Tibial nerve (tissue), 4 donors: ENCODE results near the gene MAP4K1. TPM values are rescaled to one million over a fixed set of nuclear protein-coding genes. Genes with fewer than 3 reads are reported as not detected.
A peak's percentile ranks its signal among the peaks of the same experiment; 100 is the strongest.

Experiments
- DNase-seq, 2 donors: peaks; one replicate each; pipeline ENCODE4 v3.0.0-alpha.2; 2019; ENCODE audit warnings: low spot score in 2 of 2
- H3K27ac ChIP-seq, 4 donors: fragments of 200-600 bp; sonication (generic) in 3 of 4; one replicate each; pipeline ENCODE4 v1.5.1; 2017 to 2019; ENCODE audit warnings: mild to moderate bottlenecking in 1 of 4
- H3K27me3 ChIP-seq, 2 donors: fragments of 200-600 bp; sonication (generic) in 1 of 2; one replicate each; pipeline versions ENCODE4 v1.5.1 to v1.6.0; 2017 to 2019
- H3K36me3 ChIP-seq, 3 donors: fragments of 200-600 bp; sonication (generic); one replicate each; pipeline ENCODE4 v1.5.1; 2018 to 2019
- H3K4me1 ChIP-seq, 4 donors: fragments of 200-600 bp; sonication (generic) in 3 of 4; one replicate each; pipeline ENCODE4 v1.5.1; 2017 to 2019
- H3K4me3 ChIP-seq, 4 donors: fragments of 200-600 bp; sonication (generic) in 3 of 4; one replicate each; pipeline ENCODE4 v1.5.1; 2017 to 2019; ENCODE audit warnings: mild to moderate bottlenecking in 1 of 4, moderate library complexity in 1 of 4
- H3K9me3 ChIP-seq, 4 donors: fragments of 200-600 bp; sonication (generic) in 3 of 4; one replicate each; pipeline ENCODE4 v1.5.1; 2017 to 2019
- EP300 ChIP-seq, 2 donors: sonication (generic); formaldehyde crosslinking; IDR thresholded peaks; one replicate each; pipeline ENCODE4 v1.6.1; 2017; ENCODE audit warnings: antibody characterized with exemption in 2 of 2, mild to moderate bottlenecking in 1 of 2
- POLR2A ChIP-seq, 2 donors: fragments of 450-650 bp; IDR thresholded peaks; one replicate each; pipeline ENCODE4 v1.6.1; 2017; ENCODE audit warnings: antibody characterized with exemption in 2 of 2, mild to moderate bottlenecking in 2 of 2, moderate library complexity in 2 of 2
- WGBS, 2 donors: methylation state at CpG; one replicate each; pipeline ENCODE4 v1.1.5; 2018; 5-methylcytosine and 5-hydroxymethylcytosine counted together
- total RNA-seq, 4 donors: library from RNA; depleted of rRNA; stranded (reverse); fragments of >200 nt; gene quantifications; one replicate each; pipeline ENCODE4 v1.1.0, GENCODE V29; 2016
- TF ChIP-seq, protein P1 (sequence below), 5 experiments: fragments of 200-600 bp in 3 of 5; fragments of 450-650 bp in 2 of 5; sonication (generic) in 3 of 5; IDR thresholded peaks; one replicate each; pipeline ENCODE4 v1.5.1; 2016 to 2019; ENCODE audit warnings: antibody characterized with exemption in 5 of 5, mild to moderate bottlenecking in 3 of 5, moderate library complexity in 2 of 5

MAP4K1 gene
- total RNA-seq, 4 donors from 2014 or later = 2.5 to 10.0 (median 8.8) TPM

DNA sequence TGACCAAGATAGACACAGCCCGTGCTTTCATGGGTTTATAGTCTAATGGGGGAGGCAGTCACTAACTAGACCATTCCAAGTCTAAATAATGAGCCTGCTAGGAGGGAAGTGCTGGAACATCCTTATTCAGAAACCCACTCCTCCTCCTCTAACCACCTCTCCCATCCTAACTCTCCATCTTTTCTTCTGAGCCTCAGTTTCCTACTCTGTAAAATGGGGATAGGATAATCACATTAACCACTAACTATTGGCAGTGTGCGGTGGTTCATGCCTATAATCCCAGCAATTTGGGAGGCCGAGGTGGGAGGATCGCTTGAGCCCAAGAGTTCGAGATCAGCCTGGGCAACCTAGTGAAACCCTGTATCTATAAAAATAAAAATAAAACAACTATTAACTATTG, 68.7 kb downstream of the MAP4K1 start:
- peaks cover 0 to 4% (median 0%) of the 10 kb centered on the region in 4 donors for H3K4me1 ChIP-seq
- H3K27ac ChIP-seq = no peak overlapping the region
- no peak overlapping the region for H3K4me3 ChIP-seq
- H3K36me3 ChIP-seq = peaks cover 0 to 21% (median 0%) of the 10 kb centered on the region in 3 donors
- 88 to 91% methylated on average over 5 of the region's 5 CpGs for WGBS, 2 donors
- H3K9me3 ChIP-seq = no peaks in the 10 kb centered on the region
- H3K27me3 ChIP-seq = peaks cover 0 to 3% of the 10 kb centered on the region in 2 donors
- no peak for TF ChIP-seq EP300 (IDR thresholded peaks at IDR 0.05)
- TF ChIP-seq, protein P1, sequence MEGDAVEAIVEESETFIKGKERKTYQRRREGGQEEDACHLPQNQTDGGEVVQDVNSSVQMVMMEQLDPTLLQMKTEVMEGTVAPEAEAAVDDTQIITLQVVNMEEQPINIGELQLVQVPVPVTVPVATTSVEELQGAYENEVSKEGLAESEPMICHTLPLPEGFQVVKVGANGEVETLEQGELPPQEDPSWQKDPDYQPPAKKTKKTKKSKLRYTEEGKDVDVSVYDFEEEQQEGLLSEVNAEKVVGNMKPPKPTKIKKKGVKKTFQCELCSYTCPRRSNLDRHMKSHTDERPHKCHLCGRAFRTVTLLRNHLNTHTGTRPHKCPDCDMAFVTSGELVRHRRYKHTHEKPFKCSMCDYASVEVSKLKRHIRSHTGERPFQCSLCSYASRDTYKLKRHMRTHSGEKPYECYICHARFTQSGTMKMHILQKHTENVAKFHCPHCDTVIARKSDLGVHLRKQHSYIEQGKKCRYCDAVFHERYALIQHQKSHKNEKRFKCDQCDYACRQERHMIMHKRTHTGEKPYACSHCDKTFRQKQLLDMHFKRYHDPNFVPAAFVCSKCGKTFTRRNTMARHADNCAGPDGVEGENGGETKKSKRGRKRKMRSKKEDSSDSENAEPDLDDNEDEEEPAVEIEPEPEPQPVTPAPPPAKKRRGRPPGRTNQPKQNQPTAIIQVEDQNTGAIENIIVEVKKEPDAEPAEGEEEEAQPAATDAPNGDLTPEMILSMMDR (IDR thresholded peaks at IDR 0.05) = no peak
- no peak for TF ChIP-seq POLR2A (IDR thresholded peaks at IDR 0.05)
- no peak for DNase-seq

- TF ChIP-seq, protein P1 (IDR thresholded peaks at IDR 0.05) = no peak
Observed at GRCh38 chr19:38547421-38547820, 70.3 kb downstream of the MAP4K1 start.

GRCh38 chr19:38545596-38545995, 72.2 kb downstream of the MAP4K1 start:
- DNase-seq = no peak
- Histone ChIP-seq H3K36me3 (peaks cover 0 to 11% (median 0%) of the 10 kb centered on the region in 3 donors), H3K27ac (no peak overlapping the region), H3K4me3 (no peak overlapping the region), H3K9me3 (no peaks in the 10 kb centered on the region), H3K27me3 (no peaks in the 10 kb centered on the region), H3K4me1 (peaks cover 0 to 4% (median 0%) of the 10 kb centered on the region in 4 donors)
- 88 to 90% methylated on average over 8 of the region's 8 CpGs for WGBS, 2 donors
- TF ChIP-seq POLR2A (IDR thresholded peaks at IDR 0.05) (no peak), EP300 (IDR thresholded peaks at IDR 0.05) (no peak)
- TF ChIP-seq, protein P1 (IDR thresholded peaks at IDR 0.05) = no peak

More at GRCh38 chr19:38547421-38547820, 70.3 kb downstream of the MAP4K1 start:
- no peaks in the 10 kb centered on the region for H3K9me3 ChIP-seq
- 92 to 96% methylated on average over 5 of the region's 5 CpGs for WGBS, 2 donors
- H3K27ac ChIP-seq = no peak overlapping the region
- H3K36me3 ChIP-seq = peaks cover 0 to 21% (median 0%) of the 10 kb centered on the region in 3 donors
- peaks cover 0 to 3% of the 10 kb centered on the region in 2 donors for H3K27me3 ChIP-seq
- peaks cover 0 to 4% (median 0%) of the 10 kb centered on the region in 4 donors for H3K4me1 ChIP-seq
- DNase-seq = no peak
- H3K4me3 ChIP-seq = no peak overlapping the region

GRCh38 chr19:38544569-38545315, 73.0 kb downstream of the MAP4K1 start:
- no peaks in the 10 kb centered on the region for H3K9me3 ChIP-seq
- DNase-seq = no peak
- no peak overlapping the region for H3K4me3 ChIP-seq
- no peak overlapping the region for H3K27ac ChIP-seq
- no peaks in the 10 kb centered on the region for H3K27me3 ChIP-seq
- TF ChIP-seq EP300 (IDR thresholded peaks at IDR 0.05) = no peak
- TF ChIP-seq, protein P1 (IDR thresholded peaks at IDR 0.05) = peak in 2 of 5 experiments; percentile 57 to 72
- 36 to 44% methylated on average over 6 of the region's 6 CpGs for WGBS, 2 donors
- peaks cover 0 to 11% (median 0%) of the 10 kb centered on the region in 3 donors for H3K36me3 ChIP-seq
- H3K4me1 ChIP-seq = peaks cover 0 to 4% (median 0%) of the 10 kb centered on the region in 4 donors

GRCh38 chr19:38543807-38544568, 73.8 kb downstream of the MAP4K1 start:
- TF ChIP-seq, protein P1 (IDR thresholded peaks at IDR 0.05) = peak in 3 of 5 experiments; percentile 45 to 76 (median 46)
- TF ChIP-seq EP300 (IDR thresholded peaks at IDR 0.05) (no peak), POLR2A (IDR thresholded peaks at IDR 0.05) (no peak)
- H3K27ac ChIP-seq = peak overlapping the region in 2 of 4 donors; percentile 14 to 18
- peaks cover 0 to 11% (median 0%) of the 10 kb centered on the region in 3 donors for H3K36me3 ChIP-seq
- H3K9me3 ChIP-seq = no peaks in the 10 kb centered on the region
- H3K27me3 ChIP-seq = no peaks in the 10 kb centered on the region
- peaks cover 0 to 5% (median 2%) of the 10 kb centered on the region in 4 donors for H3K4me1 ChIP-seq
- WGBS, 2 donors = 62 to 64% methylated on average over 15 to 21 of the region's 21 CpGs
- peak in 1 of 2 donors; percentile 9 for DNase-seq
- peak overlapping the region in 1 of 4 donors; percentile 9 for H3K4me3 ChIP-seq
